ENCODE measurements around the gene PLXDC1. TPM values are rescaled to one million over a fixed set of nuclear protein-coding genes. Genes with fewer than 3 reads are reported as not detected.

PLXDC1 gene
- polyA plus RNA-seq, 3 donors, result 1.2 to 10.7 (median 4.7) TPM

DNA sequence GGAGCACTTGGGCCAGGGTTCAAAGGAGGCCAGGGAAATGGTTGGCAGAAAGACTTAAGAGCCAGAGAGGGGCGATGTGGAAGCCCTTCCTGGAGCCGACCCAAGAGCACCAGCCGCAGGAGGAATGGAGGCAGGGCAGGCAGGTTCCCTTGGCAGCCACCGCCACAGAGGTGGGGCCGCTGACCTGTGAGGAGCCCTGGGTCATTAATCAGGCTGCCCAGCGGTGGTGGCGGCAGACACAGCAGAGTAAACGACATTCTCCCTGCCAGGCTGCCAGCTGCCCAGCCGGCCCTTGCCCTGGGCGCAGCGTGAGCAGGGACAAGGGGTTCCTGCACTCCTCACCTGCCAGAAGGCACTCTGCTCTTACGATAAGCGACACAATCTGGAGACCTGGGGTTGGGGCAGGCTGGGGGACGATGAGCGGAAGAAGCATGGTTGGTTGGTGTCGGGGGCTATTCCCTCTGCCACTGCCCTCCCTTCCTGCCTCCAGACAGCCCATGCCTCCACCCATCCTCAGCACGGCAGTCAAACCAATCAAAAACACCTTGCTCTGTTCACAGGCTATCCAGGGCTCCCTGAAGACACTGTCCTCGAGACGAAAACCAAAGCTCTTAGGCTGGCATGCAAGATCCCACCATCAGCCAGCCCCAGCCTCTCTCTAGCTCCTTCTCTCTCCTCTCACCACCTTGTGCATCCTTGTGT lies 40.9 kb downstream of the PLXDC1 start:
- H3K27ac ChIP-seq (ENCODE audit: low read depth, low read length), result no peak overlapping the region
- 14 to 68% (median 65%) methylated on average over 19 of the region's 19 CpGs for WGBS, 3 donors

DNA sequence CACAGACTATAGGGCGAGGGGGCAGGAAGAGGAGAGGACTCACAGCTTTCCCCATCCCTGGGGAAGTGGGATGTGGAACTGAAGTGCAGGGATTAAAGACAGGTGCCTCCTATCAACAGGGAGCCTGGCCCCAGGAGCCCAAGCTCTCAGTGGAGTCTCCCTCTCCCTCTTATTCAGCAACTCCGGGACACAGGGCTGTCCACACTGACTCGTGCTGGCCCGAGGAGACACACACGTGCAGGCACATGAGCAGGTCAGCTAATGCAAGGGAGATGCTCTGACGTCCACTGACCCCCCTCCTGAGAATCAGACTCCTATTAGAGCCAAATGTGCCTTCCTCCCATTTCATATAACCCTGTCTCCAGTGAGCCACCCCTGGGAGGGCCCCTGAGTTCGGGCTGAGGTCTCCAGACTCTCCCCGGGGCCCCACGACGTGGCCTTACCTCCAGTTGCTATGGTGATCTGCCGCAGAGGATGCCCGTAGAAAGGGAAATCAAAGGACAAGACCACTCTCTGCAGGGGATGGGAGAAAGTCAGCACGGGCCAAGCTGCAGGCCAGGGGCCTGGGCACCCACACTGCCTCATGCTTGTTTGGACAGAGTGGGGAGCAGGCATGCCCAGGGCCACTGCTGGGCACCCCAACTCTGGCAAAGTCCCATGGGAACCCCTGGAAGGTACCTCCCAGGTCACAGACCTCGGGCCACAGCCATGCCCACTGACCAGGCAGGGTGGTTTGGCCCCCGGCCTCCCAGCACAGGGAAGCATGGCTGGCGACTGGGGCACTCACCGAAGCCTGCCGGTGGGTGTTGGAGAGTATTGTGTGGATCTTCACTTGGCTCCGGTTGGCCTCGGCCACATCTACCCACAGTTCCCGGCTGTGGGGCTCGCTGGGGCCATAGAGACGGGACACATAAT lies 42.7 kb downstream of the PLXDC1 start:
- H3K27ac ChIP-seq (ENCODE audit: low read depth, low read length), result no peak overlapping the region
- WGBS, 3 donors, result 82 to 86% (median 85%) methylated on average over 23 of the region's 23 CpGs

DNA sequence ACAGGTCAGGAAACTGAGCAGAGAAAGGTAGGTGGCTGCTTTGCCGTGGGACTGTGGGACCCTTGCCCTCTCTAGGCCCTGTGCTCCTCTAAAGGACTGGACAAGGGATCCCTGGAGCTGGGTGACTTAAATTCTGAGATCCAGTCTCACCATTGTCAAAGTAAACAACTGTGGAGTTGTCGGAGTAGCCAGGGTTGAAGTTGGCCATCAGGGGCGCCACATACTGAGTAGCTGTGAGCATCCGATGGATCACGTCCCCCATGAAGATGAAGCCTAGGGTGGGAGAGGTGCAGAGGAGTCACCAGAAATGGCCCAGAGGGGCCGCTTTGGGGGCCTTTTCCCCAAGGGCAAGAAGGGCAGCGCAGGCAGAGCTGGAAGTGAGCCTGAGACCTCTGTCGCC lies 43.5 kb downstream of the PLXDC1 start:
- no peak overlapping the region for H3K27ac ChIP-seq (ENCODE audit: low read depth, low read length)
- WGBS, 3 donors, result 89 to 94% (median 91%) methylated on average over 8 of the region's 8 CpGs

DNA sequence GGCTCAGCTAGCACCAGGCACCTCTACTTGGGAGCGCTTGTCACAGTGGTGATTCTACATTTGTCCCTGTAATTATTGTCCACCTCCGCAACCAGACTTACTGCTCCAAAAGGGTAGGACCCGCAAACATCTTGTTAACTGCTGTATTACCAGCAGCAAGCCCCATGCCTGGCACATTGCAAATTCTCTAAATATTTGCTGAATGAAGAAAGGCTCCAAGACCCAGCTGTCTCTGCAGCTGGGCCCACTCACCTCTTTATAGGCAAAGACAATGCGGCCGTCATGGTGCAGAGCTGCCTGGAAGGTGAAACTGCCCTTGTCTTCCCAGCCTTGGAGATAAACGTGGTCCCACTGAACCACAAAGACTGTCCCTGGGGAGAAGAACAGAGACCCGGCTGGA lies 44.3 kb downstream of the PLXDC1 start:
- WGBS, 3 donors, result 89 to 91% (median 90%) methylated on average over 7 of the region's 7 CpGs
- no peak overlapping the region for H3K27ac ChIP-seq (ENCODE audit: low read depth, low read length)

DNA sequence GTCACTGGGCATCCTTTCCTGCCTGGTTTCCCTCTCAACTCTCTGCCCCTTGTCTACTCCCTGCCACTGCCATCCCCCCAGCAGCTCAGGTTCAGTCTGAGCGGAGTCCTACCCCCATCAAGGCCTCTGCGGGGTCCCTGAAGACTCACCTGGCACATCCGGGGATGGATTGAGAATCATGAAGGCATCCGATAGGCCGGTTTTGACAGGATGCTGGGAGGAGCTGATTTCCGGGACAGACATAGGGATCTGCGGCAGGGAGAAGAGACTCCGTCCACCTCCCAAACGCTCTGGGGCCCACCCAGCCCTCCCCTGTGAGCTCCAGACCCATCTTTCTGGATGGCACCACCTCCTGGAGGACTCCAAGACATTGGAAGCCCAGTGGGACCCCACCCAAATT lies 45.7 kb downstream of the PLXDC1 start:
- 65 to 83% (median 75%) methylated on average over 9 of the region's 9 CpGs for WGBS, 3 donors
- H3K27ac ChIP-seq (ENCODE audit: low read depth, low read length), result no peak overlapping the region

DNA sequence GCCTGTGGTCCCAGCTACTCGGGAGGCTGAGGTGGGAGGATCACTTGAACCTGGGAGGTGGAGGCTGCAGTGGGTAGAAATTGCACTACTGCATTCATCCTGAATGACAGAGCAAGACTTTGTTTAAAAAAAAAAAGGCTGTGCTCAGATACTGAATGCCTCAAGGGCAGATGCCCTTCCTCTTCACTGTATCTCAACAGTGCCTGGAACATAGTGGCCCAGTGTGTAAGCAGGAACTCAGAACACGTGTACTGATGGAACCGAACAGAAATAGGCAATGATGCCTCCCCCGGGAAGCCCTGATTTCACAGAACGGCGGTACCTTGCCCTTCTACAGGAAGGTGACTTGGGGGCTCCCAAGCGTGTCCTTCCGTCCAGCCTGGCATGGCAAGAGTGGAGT lies 46.8 kb downstream of the PLXDC1 start:
- no peak overlapping the region for H3K27ac ChIP-seq (ENCODE audit: low read depth, low read length)
- WGBS, 3 donors, result 86 to 88% (median 86%) methylated on average over 8 of the region's 8 CpGs

DNA sequence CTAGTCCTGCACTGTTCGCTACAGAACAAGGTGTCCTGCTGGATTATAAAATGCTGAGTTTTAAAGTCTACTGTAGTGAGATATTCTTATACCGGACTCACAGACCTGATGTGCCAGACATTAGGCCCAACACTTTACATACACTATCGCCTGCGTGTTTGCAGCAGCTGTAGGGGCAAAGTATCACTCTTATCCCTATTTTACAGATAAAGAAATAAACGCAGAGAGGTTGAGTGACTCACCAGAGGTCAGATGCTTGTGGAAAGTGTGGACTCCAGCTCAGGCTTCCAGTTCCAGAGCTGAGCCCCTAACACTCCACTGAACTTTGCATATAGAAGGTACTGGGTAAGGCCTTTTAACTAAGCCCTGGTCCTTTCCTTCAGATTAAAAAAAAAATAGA lies 47.4 kb downstream of the PLXDC1 start:
- WGBS, 3 donors, result 45 to 83% (median 67%) methylated on average over 5 of the region's 5 CpGs

DNA sequence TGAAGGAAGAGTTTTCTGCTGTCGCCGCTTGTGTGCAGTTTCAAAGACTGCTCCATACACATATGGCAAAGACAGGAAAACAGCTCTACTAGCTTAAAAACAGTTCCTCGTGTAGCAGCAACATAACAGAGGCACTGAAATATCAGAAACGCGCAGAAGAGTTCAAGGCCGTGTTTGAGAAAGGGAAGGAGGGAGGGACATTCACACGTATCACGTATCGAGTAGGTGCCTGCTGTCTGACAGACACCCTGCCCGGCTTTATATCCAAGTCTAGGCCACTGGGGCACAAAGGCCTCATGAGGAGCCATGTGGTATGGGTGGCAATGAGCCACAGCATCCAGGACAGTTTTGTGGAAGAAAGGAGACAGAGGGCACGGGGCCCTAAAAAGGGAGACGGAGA lies 50.3 kb downstream of the PLXDC1 start:
- 80 to 93% (median 91%) methylated on average over 12 of the region's 12 CpGs for WGBS, 3 donors
- no peak overlapping the region for H3K27ac ChIP-seq (ENCODE audit: low read depth, low read length)

More for the DNA sequence above, 47.4 kb downstream of the PLXDC1 start:
- no peak overlapping the region for H3K27ac ChIP-seq (ENCODE audit: low read depth, low read length)

DNA sequence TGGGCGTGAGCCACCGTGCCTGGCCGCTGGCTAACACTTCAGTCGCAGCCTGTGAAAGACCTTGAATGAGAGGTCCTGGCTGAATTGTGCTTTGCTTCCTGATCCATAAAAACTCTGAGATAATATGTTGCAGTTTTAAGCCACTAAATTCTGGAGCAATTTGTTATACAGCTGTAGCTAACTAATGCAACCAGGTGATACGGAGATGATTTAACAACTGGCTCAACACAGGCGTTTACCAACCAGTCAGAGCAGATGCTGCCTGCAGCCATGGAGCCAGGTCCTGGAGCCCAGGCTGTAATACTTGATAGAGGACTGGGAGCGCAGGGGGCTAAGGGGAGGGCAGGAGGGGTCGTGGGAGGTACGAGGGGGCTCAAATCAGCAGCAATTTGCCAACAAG lies 50.9 kb downstream of the PLXDC1 start:
- 94 to 96% (median 95%) methylated on average over 9 of the region's 9 CpGs for WGBS, 3 donors
- no peak overlapping the region for H3K27ac ChIP-seq (ENCODE audit: low read depth, low read length)

DNA sequence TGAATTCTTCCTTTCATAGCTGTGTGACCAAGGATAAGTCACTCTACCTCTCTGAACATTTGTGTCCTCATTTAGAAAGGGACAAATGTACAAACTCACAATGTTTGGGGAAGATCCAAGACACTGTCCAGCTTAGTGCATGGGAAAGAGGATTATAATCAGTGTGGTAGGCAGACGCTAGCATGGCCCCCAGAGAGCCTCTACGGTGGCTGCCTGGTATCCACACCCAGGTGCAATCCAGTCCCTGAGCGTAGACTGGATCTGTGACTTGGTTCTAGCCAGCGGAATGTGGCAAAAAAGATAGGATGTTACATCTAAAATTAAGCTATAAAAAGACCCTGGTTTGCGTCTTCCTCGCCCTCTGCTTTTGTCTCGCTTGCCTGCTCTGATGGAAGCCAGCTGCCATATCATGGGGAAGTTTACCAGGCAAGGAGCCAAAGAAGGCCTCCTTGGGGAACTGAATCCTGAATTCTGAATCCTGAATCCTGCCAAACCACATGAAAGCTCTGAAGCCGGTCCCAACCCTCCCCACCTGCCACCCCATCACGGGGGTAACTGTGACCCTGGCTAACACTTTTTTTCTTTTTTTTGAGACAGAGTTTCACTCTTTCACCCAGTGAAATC lies 51.7 kb downstream of the PLXDC1 start:
- WGBS, 3 donors, result 31 to 73% (median 34%) methylated on average over 9 of the region's 9 CpGs
- H3K27ac ChIP-seq (ENCODE audit: low read depth, low read length), result no peak overlapping the region

DNA sequence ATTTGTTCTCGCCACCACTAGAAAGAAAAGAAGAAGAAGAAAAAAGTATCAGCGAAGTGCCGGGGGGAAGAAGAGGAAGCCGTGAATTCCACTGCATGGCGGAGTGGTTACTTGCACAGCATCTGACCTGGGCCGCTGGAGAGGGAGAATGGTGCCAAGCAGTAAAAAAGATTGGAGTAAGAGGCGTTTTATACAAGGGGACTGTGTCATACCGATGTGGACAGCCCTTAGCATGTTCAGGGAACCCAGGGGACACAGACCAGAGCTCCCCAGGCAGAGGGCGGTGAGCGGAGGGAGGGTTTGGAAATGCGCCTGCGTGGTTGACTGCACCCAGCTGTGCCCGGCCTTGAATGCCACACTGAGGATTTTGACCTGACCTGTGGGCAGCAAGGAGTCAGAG lies 52.8 kb downstream of the PLXDC1 start:
- WGBS, 3 donors, result 60 to 70% (median 66%) methylated on average over 13 of the region's 13 CpGs
- H3K27ac ChIP-seq (ENCODE audit: low read depth, low read length), result no peak overlapping the region

DNA sequence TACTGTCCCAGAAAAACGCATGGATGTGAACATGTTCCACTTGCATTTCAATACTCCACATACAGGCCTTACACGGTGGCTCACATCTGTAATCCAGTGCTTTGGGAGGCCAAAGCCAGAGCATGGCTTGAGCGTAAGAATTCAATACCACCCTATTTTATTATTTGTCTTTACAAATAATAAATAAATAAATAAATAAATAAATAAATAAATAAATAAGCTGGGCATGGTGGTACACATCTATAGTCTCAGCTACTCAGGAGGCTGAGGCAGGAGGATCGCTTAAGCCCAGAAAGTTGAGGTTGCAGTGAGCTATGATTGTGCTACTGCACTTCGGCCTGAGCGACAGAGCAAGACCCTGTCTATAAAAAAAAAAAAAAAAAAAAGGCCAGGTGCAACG lies 53.9 kb downstream of the PLXDC1 start:
- WGBS, 3 donors, result 84 to 89% (median 89%) methylated on average over 6 to 7 of the region's 7 CpGs
- H3K27ac ChIP-seq (ENCODE audit: low read depth, low read length), result no peak overlapping the region

DNA sequence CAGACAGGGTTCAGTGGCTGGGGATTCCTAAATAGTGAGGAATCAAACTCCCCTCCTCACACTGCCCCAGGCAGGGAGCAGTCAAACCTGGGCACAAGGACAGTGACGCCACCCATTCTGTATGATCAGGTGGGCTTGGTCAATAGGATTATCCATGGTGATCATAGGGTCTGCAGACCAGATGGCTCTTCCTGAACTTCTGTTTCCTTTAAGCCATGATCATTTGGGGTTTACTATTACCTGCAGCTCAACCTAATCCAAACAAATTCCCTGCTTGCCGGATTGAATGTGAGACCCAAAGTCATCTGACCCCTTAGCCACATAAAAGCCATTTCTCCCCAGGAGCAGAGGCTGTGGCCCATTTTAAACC lies 54.3 kb downstream of the PLXDC1 start:
- H3K27ac ChIP-seq (ENCODE audit: low read depth, low read length), result no peak overlapping the region
- 70 to 88% (median 78%) methylated on average over 2 of the region's 2 CpGs for WGBS, 3 donors

DNA sequence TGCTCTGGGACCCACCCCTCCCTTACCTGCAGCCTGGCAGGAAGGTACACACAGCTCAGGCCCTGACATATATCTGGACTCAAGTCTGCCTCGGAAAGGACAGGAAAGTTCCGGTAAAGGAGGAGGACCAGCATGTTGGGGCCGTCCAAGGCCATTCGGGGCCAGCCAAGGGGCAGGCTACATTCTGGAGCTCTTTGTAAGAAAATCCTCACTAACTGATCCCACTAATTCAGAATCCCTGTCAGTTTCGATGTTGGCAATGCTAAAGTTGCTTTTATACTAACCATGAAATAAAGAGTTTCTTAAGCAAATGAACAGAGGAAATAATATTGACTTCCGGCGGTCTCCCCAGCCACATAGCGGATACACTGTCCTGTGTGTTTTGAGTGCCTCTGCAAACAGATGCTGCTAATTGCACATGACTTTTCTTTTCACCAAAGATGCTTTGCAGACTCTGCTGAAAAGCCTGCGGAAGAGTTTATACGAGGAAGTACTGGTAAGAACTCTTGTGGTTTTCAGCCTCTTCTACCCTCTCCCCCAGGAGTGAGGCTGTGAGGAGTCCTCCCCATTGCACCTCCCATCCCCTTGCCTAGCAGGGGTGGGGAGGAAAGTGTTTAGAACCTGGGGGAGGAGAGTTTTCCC lies 54.8 kb downstream of the PLXDC1 start:
- no peak overlapping the region for H3K27ac ChIP-seq (ENCODE audit: low read depth, low read length)
- WGBS, 3 donors, result 23 to 57% (median 28%) methylated on average over 10 of the region's 10 CpGs

DNA sequence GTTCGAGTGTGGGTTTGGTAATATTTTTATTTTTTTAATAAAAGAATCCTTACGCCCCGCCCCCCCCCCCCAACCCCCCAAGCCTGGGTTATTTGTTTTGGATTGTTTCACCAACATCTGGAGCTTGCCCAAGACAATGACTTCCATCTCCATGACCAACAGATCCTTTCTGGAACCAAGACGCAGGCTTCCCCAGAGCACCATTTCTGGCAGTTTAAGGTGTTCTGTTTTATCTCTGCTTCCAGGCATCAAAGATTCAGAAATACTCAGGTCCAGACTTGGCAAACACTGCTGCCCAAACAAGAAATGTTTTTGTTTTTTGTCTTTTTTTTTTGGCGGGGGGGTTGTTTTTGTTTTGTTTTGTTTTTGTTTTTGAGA lies 56.1 kb downstream of the PLXDC1 start:
- 41 to 53% (median 48%) methylated on average over 5 of the region's 5 CpGs for WGBS, 3 donors
- H3K27ac ChIP-seq (ENCODE audit: low read depth, low read length), result no peak overlapping the region

DNA sequence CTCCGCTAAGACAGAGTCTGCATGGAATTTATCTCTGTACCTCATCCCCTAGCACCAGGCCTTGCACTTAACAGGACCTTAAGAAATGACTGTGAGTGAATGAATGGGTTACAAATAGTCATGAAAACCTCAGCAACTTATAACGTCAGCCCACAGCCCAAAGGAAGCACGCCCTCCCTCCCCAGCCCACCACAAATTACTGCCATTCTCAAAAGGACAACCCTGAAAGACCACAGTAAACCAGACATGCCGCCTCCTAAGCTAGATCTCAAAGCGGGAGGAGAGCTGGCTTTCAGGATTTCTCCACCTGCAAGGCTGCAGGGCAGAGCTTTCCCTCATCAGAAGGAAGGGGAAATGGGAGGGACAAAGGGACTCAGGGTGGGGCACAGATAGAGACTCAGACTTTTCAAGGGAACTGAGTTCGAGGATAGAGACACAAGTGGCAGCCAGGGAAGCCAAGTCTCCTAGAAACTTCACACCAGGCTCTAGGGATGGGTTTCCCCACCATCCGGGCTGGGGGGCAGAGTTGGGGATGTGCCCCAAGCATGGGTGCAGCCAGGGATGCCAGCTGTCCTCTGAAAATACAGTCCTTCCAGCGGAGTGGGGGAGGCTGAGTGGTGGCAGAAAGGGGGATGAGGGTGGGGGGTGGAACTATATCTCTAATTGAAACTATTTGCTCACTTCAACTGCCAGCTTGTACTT lies 56.7 kb downstream of the PLXDC1 start:
- H3K27ac ChIP-seq (ENCODE audit: low read depth, low read length), result no peak overlapping the region
- 54 to 73% (median 55%) methylated on average over 8 of the region's 8 CpGs for WGBS, 3 donors

DNA sequence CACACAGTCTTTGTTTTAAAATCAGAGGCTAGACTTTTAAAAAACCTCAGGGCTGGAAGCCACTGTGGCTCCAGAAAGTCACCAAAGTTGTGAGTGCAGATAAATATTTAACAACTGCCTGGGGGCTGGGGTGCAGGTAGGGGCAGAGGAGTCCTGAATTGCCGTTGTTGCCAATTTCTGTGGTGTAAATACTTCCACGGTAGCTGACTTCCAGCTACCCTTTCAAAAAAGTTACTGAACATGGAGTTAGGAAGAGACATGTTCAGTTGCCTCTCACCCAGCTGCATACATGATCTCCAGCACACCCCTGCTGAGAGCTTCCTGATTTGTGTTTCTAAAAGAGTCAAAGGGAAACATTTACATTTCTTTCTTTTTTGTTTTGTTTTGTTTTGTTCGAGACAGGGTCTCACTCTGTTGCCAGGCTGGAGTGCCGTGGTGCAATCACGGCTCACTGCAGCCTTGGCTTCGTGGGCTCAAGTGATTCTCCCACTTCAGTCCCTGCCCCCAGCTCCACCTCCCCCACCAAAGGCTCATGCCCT lies 58.7 kb downstream of the PLXDC1 start:
- WGBS, 3 donors, result 53 to 76% (median 54%) methylated on average over 6 of the region's 6 CpGs

More for the DNA sequence above, 58.7 kb downstream of the PLXDC1 start:
- H3K27ac ChIP-seq (ENCODE audit: low read depth, low read length), result no peak overlapping the region
